ENCODE results near the gene ELOA. TPM values are rescaled to one million over a fixed set of nuclear protein-coding genes. Genes with fewer than 3 reads are reported as not detected.

Gene ELOA
- total and polyA plus RNA-seq, 2 donors (not counting 1 experiment from before 2014, with no cell fraction given): 12.9 to 56.6 TPM

GRCh38 chr1:23768733-23769132, 25.5 kb downstream of the ELOA start:
- Histone ChIP-seq H3K4me2 (replicated peaks; ENCODE audit: low read depth, low read length, poor library complexity, severe bottlenecking) (no peak overlapping the region), H3K9ac (ENCODE audit: low read length) (no peak overlapping the region), H3K27ac (ENCODE audit: low read length in 2 of 2) (no peak overlapping the region), H4K20me1 (ENCODE audit: control insufficient read depth, insufficient read depth, low read length, poor library complexity, severe bottlenecking) (no peaks in the 10 kb centered on the region), H3K79me2 (ENCODE audit: control insufficient read depth, insufficient read depth, low read length) (peaks cover 15% of the 10 kb centered on the region), H3K27me3 (replicated peaks in 1 of 4; ENCODE audit: control extremely low read depth in 1 of 4, control insufficient read depth in 3 of 4, insufficient read depth in 4 of 4, low read length in 3 of 4) (no peaks in the 10 kb centered on the region), H3K36me3 (replicated peaks in 1 of 2; ENCODE audit: control extremely low read depth in 1 of 2, control insufficient read depth in 1 of 2, extremely low read depth in 1 of 2, insufficient read depth in 2 of 2, low read length in 1 of 2) (peaks cover 0 to 5% of the 10 kb centered on the region in 2 experiments), H2AFZ (ENCODE audit: insufficient read depth, low read depth, low read length, poor library complexity, severe bottlenecking) (no peak overlapping the region), H3K4me3 (ENCODE audit: control extremely low read depth in 1 of 5, extremely low read depth in 1 of 5, insufficient read depth in 1 of 5, low read depth in 2 of 5, low read length in 4 of 5) (no peak overlapping the region), H3K4me1 (ENCODE audit: control insufficient read depth in 2 of 2, insufficient read depth in 2 of 2, low read length in 2 of 2) (peaks cover 3% of the 10 kb centered on the region in 2 donors), H3K9me3 (ENCODE audit: control extremely low read depth in 1 of 3, control insufficient read depth in 2 of 3, insufficient read depth in 1 of 3, low read length in 2 of 3) (no peaks in the 10 kb centered on the region)
- Mint-ChIP-seq H3K4me1 (peaks cover 4% of the 10 kb centered on the region), H3K27ac (no peak overlapping the region), H3K9me3 (ENCODE audit: insufficient read depth) (no peaks in the 10 kb centered on the region), H3K4me3 (no peak overlapping the region), H3K27me3 (no peaks in the 10 kb centered on the region)
- POLR2A ChIA-PET: interaction anchor here (0.7 kb wide), 1 partner anchor 145 kb away, joined by 6 read pairs; the partner anchor contains the start of gene CNR2
- WGBS (ENCODE audit: insufficient coverage): 100% methylated on average over 1 of the region's 5 CpGs
- CTCF ChIA-PET: interaction anchor here (0.7 to 1.1 kb wide), 2 partner anchors 10 to 148 kb away, joined by 3 to 4 read pairs; no protein-coding TSS in a partner anchor
- intact Hi-C loops (cut with micrococcal nuclease): no loop called here
- ATAC-seq (ENCODE audit: low read depth) (no peak), DNase-seq (no peak)
- TF ChIP-seq EZH2 (IDR thresholded peaks at IDR 0.05; ENCODE audit: borderline replicate concordance, insufficient read depth, low read depth, low read length, poor library complexity, severe bottlenecking) (no peak), CTCF (IDR thresholded peaks at IDR 0.05) (no peak)

- WGBS (ENCODE audit: insufficient coverage): 7% methylated on average over 9 of the region's 14 CpGs
Measured at GRCh38 chr1:23772049-23772853, 29.0 kb downstream of the ELOA start.

More at GRCh38 chr1:23772049-23772853, 29.0 kb downstream of the ELOA start:
- Histone ChIP-seq H3K9me3 (ENCODE audit: control extremely low read depth in 1 of 3, control insufficient read depth in 2 of 3, insufficient read depth in 1 of 3, low read length in 2 of 3) (no peaks in the 10 kb centered on the region), H3K79me2 (ENCODE audit: control insufficient read depth, insufficient read depth, low read length) (peaks cover 44% of the 10 kb centered on the region), H3K36me3 (replicated peaks in 1 of 2; ENCODE audit: control extremely low read depth in 1 of 2, control insufficient read depth in 1 of 2, extremely low read depth in 1 of 2, insufficient read depth in 2 of 2, low read length in 1 of 2) (no peaks in the 10 kb centered on the region), H4K20me1 (ENCODE audit: control insufficient read depth, insufficient read depth, low read length, poor library complexity, severe bottlenecking) (no peaks in the 10 kb centered on the region), H3K4me1 (ENCODE audit: control insufficient read depth in 2 of 2, insufficient read depth in 2 of 2, low read length in 2 of 2) (peaks cover 4 to 5% of the 10 kb centered on the region in 2 donors), H3K27me3 (replicated peaks in 1 of 4; ENCODE audit: control extremely low read depth in 1 of 4, control insufficient read depth in 3 of 4, insufficient read depth in 4 of 4, low read length in 3 of 4) (no peaks in the 10 kb centered on the region), H3K27ac (ENCODE audit: low read length in 2 of 2) (no peak overlapping the region), H2AFZ (ENCODE audit: insufficient read depth, low read depth, low read length, poor library complexity, severe bottlenecking) (peak overlapping the region; percentile 53), H3K4me2 (replicated peaks; ENCODE audit: low read depth, low read length, poor library complexity, severe bottlenecking) (peak overlapping the region; percentile 37), H3K9ac (ENCODE audit: low read length) (no peak overlapping the region), H3K4me3 (ENCODE audit: control extremely low read depth in 1 of 5, extremely low read depth in 1 of 5, insufficient read depth in 1 of 5, low read depth in 2 of 5, low read length in 4 of 5) (no peak overlapping the region)
- Mint-ChIP-seq H3K4me3 (no peak overlapping the region), H3K27me3 (no peaks in the 10 kb centered on the region), H3K27ac (no peak overlapping the region), H3K9me3 (ENCODE audit: insufficient read depth) (no peaks in the 10 kb centered on the region), H3K4me1 (peaks cover 9% of the 10 kb centered on the region)
- POLR2A ChIA-PET: interaction anchor here (0.7 to 1.4 kb wide), 6 partner anchors 53 to 204 kb away, joined by 3 to 6 read pairs (median 4); partner anchors contain the start of gene HMGCL
- peak; percentile 86 for DNase-seq
- CTCF ChIA-PET: interaction anchor here (0.6 to 3.1 kb wide), 57 partner anchors 8 to 620 kb away, joined by 3 to 79 read pairs (median 4); partner anchors contain the start of genes CNR2, ELOA, LYPLA2 and RPL11
- intact Hi-C loops (cut with micrococcal nuclease): loop anchor here (1.0 to 2.0 kb wide), 2 partner anchors 145 to 341 kb away; partner anchors contain the start of gene MYOM3
- ATAC-seq (ENCODE audit: low read depth): peak; percentile 100
- TF ChIP-seq CTCF (IDR thresholded peaks at IDR 0.05) (peak; percentile 92), EZH2 (IDR thresholded peaks at IDR 0.05; ENCODE audit: borderline replicate concordance, insufficient read depth, low read depth, low read length, poor library complexity, severe bottlenecking) (no peak)
